HG02763 (cell line): ENCODE data around the gene OSBPL8.
A peak's percentile ranks its signal among the peaks of the same experiment; 100 is the strongest.
"Not testable (repeated sequence)": the region's sequence is repeated elsewhere in the genome, so short reads cannot be mapped to it uniquely, and the experiment has no call there.

Source experiments
- ATAC-seq: cut with Tn5 transposase; IDR thresholded peaks from one replicate; pipeline ENCODE4 v1.9.1; 2021; ENCODE audit warnings: mild to moderate bottlenecking, moderate library complexity; ENCODE audit not compliant: unreplicated experiment

Gene OSBPL8

DNA sequence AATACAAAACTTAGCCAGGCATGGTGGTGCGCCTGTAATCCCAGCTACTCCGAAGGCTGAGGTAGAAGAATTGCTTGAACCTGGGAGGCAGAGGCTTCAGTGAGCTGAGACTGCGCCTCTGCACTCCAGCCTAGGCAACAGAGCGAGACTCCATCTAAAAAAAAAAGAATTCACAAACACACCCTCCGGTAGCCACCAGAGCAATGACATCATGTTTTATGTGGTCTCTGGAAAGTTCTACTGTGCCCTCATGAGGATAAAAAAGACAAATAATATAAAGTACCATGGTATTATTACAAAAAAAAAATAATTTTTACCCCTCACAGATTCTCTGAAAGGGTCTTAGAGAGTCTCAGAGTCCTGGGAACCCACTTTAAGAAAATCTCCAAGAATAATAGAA, 81.5 kb downstream of the OSBPL8 start:
- no peak for ATAC-seq

- not testable (repeated sequence) for ATAC-seq
These were observed 86.7 kb downstream of the OSBPL8 start for GRCh38 chr12:76472862-76473261.

DNA sequence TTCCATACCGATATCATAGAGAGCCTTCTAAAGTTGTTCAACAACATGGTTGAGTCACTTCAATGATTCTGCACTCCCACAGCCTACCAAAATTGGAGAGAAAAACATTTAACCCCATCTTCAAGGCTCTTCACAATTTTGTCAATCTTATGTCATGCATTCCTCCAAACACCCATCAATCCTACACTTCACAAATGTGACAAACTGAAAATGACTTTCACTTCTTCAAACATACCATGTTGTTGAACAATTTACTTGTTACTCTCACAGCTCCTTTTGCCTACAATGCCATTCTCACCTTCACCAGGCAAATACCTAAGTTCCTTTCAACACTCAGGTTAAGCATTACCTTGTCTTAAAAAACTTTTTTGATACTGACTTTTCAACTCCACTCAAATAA, 88.0 kb downstream of the OSBPL8 start:
- no peak for ATAC-seq

- ATAC-seq: peak; percentile 80
These were observed 89.3 kb downstream of the OSBPL8 start for GRCh38 chr12:76470028-76470939.

GRCh38 chr12:76464631-76465166, 94.9 kb downstream of the OSBPL8 start:
- no peak for ATAC-seq

GRCh38 chr12:76462668-76463224, 96.8 kb downstream of the OSBPL8 start:
- no peak for ATAC-seq

DNA sequence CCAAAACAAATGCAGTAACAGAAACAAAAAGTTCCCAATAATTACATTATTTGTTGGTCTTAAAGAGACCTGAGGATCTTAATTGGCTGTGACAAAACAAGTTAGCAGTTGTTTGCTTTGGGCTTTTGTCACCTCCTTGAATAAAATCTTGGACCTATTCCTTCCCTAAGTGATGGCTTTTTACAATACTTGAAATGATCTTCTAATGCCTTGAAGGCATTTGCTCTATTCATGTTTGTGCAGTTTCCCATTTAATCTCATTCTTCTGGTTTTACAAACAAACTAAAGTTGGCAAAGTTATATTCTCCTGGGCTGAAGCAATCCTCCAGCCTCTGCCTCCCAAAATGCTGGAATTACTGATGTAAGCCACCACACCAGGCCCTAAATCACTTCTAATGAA, 98.8 kb downstream of the OSBPL8 start:
- no peak for ATAC-seq

- no peak for ATAC-seq
These were observed 101.8 kb downstream of the OSBPL8 start for GRCh38 chr12:76457818-76458217.

DNA sequence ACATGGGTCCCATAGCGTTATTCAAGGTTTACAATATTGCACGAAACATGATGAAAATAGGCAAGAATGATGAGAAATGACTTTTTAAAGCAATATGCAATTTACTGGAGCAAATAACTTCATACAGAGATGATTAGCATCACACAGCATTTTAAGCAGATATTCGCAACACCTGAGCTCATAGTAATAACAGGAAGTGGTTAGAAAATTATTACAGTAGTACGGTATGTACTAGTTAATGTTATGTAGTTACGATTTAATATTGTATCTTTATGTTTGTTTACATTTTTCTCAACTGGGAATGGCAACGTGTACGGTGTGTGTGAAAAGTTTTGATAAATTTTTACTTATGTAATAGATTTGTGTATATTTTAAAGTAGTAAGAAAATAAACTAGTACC, 102.6 kb downstream of the OSBPL8 start:
- no peak for ATAC-seq

GRCh38 chr12:76455582-76456345, 103.8 kb downstream of the OSBPL8 start:
- peak; percentile 87 for ATAC-seq

DNA sequence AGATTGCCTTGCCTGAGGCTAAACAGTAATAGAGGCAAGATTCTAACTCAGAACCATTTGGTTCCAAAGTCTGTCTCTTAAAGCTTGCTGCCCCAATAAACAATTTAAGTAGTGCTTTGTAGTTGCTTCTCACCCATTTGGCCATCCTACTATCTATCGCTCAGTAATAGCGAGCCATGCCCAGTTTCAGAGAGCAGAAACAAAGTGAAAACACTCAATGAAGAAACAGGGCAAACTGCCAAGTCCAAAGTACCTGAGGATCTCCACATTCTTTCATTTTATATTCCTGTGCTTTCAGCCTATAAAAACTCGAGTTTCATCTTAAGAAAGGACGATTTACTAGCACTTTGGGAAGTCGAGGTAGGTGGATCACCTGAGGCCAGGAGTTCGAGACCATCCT, 108.0 kb downstream of the OSBPL8 start:
- ATAC-seq: no peak

DNA sequence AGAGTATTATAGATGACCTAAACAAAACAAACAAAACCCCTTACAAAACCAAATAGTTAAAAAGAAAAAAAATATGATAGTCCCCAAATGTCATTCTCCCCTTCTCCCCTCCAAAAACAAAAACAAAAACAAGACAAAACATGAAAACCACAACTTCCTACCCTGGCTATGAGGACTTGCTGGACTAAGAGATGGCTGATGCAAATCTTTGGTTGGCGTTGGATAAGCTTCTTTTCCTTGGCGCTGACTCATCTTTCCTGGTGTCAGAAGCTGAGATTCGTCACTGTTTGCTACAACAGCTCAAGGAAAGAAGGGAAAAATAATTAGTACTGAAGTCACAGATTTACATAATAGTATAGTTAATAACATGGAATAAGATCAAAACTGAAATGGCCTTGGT, 108.9 kb downstream of the OSBPL8 start:
- no peak for ATAC-seq

- no peak for ATAC-seq
These were observed 109.6 kb downstream of the OSBPL8 start for GRCh38 chr12:76449993-76450392.

- ATAC-seq: no peak
These were observed 110.0 kb downstream of the OSBPL8 start for GRCh38 chr12:76449583-76449982.

- no peak for ATAC-seq
These were observed 110.6 kb downstream of the OSBPL8 start for GRCh38 chr12:76449016-76449415.

DNA sequence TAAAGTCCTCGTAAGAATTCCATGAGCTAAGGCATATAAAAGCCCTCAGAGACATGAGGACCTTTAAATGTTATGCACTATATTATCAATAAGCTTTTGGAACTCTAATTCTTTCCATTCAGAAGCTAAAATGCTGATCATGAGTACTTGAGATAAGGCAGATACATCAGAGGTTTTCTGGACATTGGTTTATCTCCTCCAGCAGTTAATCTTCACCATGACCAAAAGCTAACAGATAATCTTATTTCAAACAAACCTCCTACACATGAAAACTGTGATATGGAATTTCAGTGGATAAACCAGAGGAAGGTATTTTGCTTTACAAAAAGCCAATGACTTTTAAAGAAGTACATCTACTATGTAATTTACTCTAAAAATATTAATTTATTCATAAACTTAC, 113.5 kb downstream of the OSBPL8 start:
- ATAC-seq: no peak

DNA sequence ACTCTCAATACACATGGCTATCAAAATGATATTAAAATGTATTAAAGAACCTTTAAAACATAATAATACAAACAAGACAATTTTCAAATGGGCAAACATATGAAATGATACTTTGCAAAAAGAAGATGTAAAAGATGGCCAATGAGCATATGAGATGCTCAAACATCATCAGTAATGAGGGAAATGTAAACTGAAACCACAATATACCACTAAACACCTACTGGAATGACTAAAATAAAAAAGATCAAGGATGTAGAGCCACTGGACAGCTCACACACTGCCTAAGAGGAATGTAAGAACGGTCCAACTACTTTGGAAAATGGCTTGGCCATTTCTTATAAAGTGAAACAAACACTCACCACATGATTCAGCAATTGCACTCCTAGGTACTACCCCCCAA, 114.1 kb downstream of the OSBPL8 start:
- no peak for ATAC-seq

DNA sequence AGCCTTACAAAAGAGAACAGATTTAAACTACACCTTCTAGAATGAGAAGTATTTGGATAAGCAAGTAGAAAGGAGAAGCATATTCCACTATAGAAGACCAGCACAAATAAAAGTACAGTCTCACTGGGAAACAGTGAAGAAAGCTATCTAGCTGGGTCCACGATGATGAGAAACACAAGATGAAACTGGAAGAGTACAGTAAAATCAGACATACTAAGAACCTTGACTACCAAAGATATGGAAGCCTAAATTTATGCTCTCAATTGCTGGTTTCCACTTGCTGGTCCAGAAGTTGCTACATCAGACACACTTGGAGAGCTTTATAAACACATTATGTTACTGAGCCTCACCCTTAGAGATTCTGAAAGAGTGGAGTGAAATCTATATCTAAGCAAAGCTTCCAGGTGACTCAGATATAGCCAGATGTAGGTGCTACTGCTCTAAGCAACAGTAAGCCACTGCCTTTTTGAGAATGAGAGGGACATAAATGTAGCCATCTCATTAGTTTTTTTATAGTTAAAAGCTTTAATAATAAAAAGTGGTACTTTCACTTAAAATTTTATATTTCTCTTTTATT, 115.1 kb downstream of the OSBPL8 start:
- no peak for ATAC-seq

DNA sequence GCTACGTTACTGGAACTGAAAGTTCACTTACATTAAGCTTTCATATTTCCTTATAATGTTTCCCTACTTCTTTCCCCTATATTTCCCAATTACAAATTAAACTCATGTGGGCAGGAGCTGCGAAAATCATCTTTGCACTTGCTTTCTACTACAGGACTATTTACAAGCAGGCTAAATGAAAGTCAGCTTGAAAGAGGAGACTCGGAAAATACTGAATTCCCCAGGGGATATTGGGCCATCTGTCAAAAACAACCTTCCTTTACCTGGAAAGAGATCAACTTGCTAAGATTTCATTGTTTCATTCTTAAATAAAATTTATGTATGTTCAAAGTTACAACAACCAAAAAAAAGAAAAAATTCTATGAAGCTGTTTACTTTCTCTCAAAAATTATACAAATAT, 118.6 kb downstream of the OSBPL8 start:
- no peak for ATAC-seq

DNA sequence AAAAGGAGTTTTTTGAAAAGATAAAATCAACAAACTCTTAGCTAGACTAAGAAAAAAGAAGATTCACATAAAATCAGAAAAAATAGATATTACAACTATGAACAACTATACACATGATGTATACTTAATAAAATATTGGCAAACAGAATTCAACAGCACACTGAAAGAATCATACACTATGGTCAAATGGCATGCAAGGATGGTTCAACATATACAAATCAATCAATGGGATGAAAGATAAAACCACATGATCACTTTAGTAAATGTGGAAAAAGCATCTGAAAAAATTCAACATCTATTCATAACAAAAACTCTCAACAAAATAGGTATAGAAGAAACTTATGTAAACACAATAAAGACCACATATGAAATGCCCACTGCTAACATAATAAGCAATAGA, 126.8 kb downstream of the OSBPL8 start:
- ATAC-seq: no peak

- no peak for ATAC-seq
These were observed 131.5 kb downstream of the OSBPL8 start for GRCh38 chr12:76428117-76428516.
